Smooth muscle cell (in vitro differentiated cells): Measurements from ENCODE around the gene NEK5. TPM values are rescaled to one million over a fixed set of nuclear protein-coding genes. Genes with fewer than 3 reads are reported as not detected.
A peak's percentile ranks its signal among the peaks of the same experiment; 100 is the strongest.

Experiments
- DNase-seq: peaks from one replicate; lab custom pipeline; 2025; ENCODE audit not compliant: unreplicated experiment; lab: John Stamatoyannopoulos, UW
- H2AFZ ChIP-seq: fragments of 200-600 bp; sonication (generic); 2 replicates; pipeline ENCODE4 v1.6.0; 2016; ENCODE audit warnings: antibody characterized with exemption, low read depth, mild to moderate bottlenecking
- H3F3A ChIP-seq: fragments of 200-600 bp; sonication (generic); 2 replicates; pipeline ENCODE4 v1.6.0; 2017; ENCODE audit warnings: antibody characterized with exemption, low read depth
- H3K27ac ChIP-seq: fragments of 200-600 bp; sonication (generic); 2 replicates; pipeline ENCODE4 v1.5.1; 2016; ENCODE audit warnings: low read depth, mild to moderate bottlenecking
- H3K27me3 ChIP-seq: fragments of 200-600 bp; sonication (generic); 2 replicates; pipeline ENCODE4 v1.6.1; 2016; ENCODE audit warnings: low read depth, mild to moderate bottlenecking
- H3K36me3 ChIP-seq: fragments of 200-600 bp; sonication (generic); 2 replicates; pipeline ENCODE4 v1.5.1; 2016; ENCODE audit warnings: low read depth
- H3K4me1 ChIP-seq: fragments of 200-600 bp; sonication (generic); 2 replicates; pipeline ENCODE4 v1.5.1; 2016; ENCODE audit warnings: low read depth
- H3K4me2 ChIP-seq: fragments of 200-600 bp; sonication (generic); 2 replicates; pipeline ENCODE4 v1.6.0; 2016; ENCODE audit warnings: mild to moderate bottlenecking
- H3K4me3 ChIP-seq: fragments of 200-600 bp; sonication (generic); 2 replicates; pipeline ENCODE4 v1.5.1; 2016; ENCODE audit warnings: mild to moderate bottlenecking
- H3K79me2 ChIP-seq: fragments of 200-600 bp; sonication (generic); 2 replicates; pipeline ENCODE4 v1.6.0; 2016; ENCODE audit warnings: low read depth, mild to moderate bottlenecking
- H3K9ac ChIP-seq: fragments of 200-600 bp; sonication (generic); 2 replicates; pipeline ENCODE4 v1.6.0; 2016; ENCODE audit warnings: low read depth
- H3K9me3 ChIP-seq: fragments of 200-600 bp; sonication (generic); replicated peaks from 2 replicates; pipeline ENCODE4 v1.5.1; 2016; ENCODE audit warnings: low read depth
- H4K20me1 ChIP-seq: fragments of 200-600 bp; sonication (generic); 2 replicates; pipeline ENCODE4 v1.6.0; 2016; ENCODE audit warnings: low read depth
- WGBS: methylation state at CpG from one replicate; pipeline ENCODE4 v1.1.7; 2016; ENCODE audit warnings: low lambda C conversion rate; 5-methylcytosine and 5-hydroxymethylcytosine counted together
- polyA plus RNA-seq: library from polyadenylated mRNA; unstranded; fragments of >200 nt; fragmentation: Nextera tagmentation; extraction: Ambion mirVana; gene quantifications from 2 replicates; pipeline ENCODE4 v1.2.1, GENCODE V29; 2016
- total RNA-seq: library from RNA; depleted of rRNA; stranded (reverse); fragments of >200 nt; gene quantifications from 2 replicates; pipeline ENCODE4 v1.2.3, GENCODE V29; 2014
- TF ChIP-seq, protein P1 (sequence below): fragments of 200-600 bp; sonication (generic); IDR thresholded peaks from 2 replicates; pipeline ENCODE4 v1.5.1; 2017; ENCODE audit warnings: borderline replicate concordance, mild to moderate bottlenecking, antibody characterized with exemption; ENCODE audit not compliant: insufficient read depth, poor library complexity, severe bottlenecking

The NEK5 gene
- total and polyA plus RNA-seq, 2 experiments from 2014 or later: 0.04 to 0.29 TPM

DNA sequence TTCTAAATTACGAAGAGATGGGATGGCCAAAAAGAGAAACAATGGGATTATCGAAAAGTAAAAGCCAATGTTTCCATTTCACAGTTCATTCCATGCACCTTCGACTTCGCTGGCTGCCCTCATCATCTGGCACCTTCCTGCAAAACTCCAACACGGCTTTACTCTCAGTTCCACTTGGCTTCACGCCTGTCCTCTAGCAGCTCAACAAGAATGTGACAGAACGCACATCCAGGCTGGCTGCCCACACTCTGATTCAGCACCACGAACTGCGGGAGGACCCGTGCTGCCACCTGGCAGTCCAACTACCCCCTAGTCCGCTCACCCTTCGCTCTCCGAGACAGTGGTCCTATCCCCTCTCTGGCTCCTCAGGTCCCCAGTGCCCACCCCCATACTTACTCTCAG lies 129.4 kb downstream of the NEK5 start:
- Histone ChIP-seq H2AFZ (no peak overlapping the region), H3K36me3 (no peaks in the 10 kb centered on the region), H3K4me3 (no peak overlapping the region), H3K79me2 (peaks cover 93% of the 10 kb centered on the region), H3F3A (no peaks in the 10 kb centered on the region), H3K4me2 (peak overlapping the region; percentile 64), H3K9me3 (no peaks in the 10 kb centered on the region), H3K9ac (no peak overlapping the region), H3K27me3 (no peaks in the 10 kb centered on the region), H4K20me1 (peaks cover 73% of the 10 kb centered on the region), H3K4me1 (peaks cover 28% of the 10 kb centered on the region), H3K27ac (no peak overlapping the region)
- WGBS: 79% methylated on average over 13 of the region's 13 CpGs
- TF ChIP-seq, protein P1, sequence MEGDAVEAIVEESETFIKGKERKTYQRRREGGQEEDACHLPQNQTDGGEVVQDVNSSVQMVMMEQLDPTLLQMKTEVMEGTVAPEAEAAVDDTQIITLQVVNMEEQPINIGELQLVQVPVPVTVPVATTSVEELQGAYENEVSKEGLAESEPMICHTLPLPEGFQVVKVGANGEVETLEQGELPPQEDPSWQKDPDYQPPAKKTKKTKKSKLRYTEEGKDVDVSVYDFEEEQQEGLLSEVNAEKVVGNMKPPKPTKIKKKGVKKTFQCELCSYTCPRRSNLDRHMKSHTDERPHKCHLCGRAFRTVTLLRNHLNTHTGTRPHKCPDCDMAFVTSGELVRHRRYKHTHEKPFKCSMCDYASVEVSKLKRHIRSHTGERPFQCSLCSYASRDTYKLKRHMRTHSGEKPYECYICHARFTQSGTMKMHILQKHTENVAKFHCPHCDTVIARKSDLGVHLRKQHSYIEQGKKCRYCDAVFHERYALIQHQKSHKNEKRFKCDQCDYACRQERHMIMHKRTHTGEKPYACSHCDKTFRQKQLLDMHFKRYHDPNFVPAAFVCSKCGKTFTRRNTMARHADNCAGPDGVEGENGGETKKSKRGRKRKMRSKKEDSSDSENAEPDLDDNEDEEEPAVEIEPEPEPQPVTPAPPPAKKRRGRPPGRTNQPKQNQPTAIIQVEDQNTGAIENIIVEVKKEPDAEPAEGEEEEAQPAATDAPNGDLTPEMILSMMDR: no peak
- no peak for DNase-seq

DNA sequence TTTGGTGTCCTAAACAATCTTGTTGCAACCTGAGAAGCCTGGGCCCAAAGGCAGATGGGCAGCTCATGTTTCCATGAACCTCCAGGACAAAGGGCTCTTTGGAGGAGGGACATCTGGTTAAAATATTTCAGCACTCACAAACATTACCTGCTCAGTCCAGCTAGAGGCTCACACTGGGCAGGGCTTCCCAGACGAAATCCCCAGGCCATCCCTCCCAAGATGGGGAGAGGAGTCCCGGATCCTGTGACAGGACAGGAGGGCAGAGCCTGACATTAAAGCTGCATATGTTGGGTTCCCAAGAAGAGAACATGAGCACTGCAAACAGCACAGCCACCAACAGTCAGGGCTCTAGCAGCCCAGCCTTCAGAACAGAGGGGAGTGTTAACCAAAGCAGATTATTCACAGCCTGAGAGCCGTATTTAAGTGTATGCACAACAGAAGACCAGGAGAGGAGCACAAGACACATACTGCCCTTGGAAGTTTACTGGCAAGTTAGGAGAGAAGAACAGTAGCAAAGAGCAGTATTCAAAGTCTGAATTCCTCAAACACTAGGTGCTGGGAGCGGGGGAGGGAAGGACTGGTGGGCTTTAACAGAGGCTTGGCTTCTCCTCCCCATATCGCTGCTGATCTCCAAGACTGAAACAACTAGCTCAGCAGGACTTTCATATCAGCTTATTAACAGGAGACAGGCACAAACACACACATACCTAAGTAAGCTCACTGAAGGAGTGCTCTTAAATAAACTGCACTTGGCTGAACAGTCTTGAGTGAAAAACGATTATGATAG lies 130.0 kb downstream of the NEK5 start:
- H3F3A ChIP-seq: no peaks in the 10 kb centered on the region
- no peaks in the 10 kb centered on the region for H3K36me3 ChIP-seq
- peak overlapping the region; percentile 64 for H3K4me2 ChIP-seq
- H3K27ac ChIP-seq: no peak overlapping the region
- H2AFZ ChIP-seq: no peak overlapping the region
- no peaks in the 10 kb centered on the region for H3K27me3 ChIP-seq
- TF ChIP-seq, protein P1: no peak
- peaks cover 93% of the 10 kb centered on the region for H3K79me2 ChIP-seq
- 55% methylated on average over 6 of the region's 6 CpGs for WGBS
- peaks cover 77% of the 10 kb centered on the region for H4K20me1 ChIP-seq
- no peaks in the 10 kb centered on the region for H3K9me3 ChIP-seq
- DNase-seq: no peak
- no peak overlapping the region for H3K4me3 ChIP-seq
- peaks cover 28% of the 10 kb centered on the region for H3K4me1 ChIP-seq
- H3K9ac ChIP-seq: no peak overlapping the region

DNA sequence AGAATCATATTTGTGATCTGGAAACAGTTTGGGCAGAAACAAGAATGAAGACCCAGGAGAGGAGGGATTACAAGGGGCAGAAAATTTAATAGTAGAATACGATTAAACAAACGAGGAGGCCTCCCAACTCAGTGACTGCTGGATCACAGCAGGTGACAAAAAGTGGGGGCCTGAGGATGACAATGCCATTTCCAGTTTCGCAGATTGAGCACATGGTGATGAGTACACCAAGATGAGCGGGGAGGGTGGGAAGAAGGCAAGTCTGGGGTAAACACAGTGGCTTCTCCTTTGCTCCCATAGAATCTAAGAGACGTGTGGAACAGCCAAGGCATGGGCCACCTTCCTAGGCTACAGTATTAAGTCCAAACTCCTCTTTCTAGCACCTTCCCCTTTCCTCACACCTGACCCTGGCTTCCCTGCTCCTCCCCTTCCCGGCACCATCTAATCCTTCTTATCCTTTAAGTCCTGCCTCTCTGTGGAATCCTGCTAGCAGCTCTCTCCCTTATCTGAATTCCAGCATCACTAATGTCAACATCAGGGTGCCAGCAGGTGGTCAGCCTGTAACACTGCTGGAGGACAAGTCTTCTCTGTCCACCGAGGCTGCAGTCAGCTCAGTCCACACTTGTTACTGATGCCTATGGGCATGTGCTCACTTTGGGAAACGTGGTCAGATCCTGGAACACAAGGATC lies 131.1 kb downstream of the NEK5 start:
- Histone ChIP-seq H3K9me3 (no peaks in the 10 kb centered on the region), H3K79me2 (peaks cover 92% of the 10 kb centered on the region), H4K20me1 (peaks cover 86% of the 10 kb centered on the region), H3K9ac (no peak overlapping the region), H3K4me1 (peaks cover 28% of the 10 kb centered on the region), H3K27ac (no peak overlapping the region), H2AFZ (no peak overlapping the region), H3K4me2 (no peak overlapping the region), H3F3A (no peaks in the 10 kb centered on the region), H3K27me3 (no peaks in the 10 kb centered on the region), H3K36me3 (no peaks in the 10 kb centered on the region), H3K4me3 (no peak overlapping the region)
- DNase-seq: no peak
- TF ChIP-seq, protein P1: no peak
- WGBS: 74% methylated on average over 8 of the region's 8 CpGs

DNA sequence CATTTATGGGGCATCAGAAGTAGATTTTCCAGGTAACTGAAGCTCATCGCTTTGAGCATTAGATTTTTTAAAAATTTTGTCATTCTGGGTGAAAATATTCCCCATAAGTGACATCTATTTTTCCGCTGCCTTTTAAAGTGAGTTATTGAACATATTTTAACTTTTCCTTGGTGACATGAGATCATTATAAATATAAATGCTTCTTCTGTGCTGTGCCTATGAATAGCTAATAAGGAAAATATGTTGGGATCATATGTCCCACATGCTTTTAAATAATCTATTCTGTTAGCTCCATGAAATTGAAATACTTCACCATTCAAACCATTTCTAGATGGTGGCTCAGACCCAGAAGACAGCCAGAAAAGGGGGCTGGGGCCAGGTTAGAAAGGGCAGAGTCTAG lies 131.7 kb downstream of the NEK5 start:
- H3K27me3 ChIP-seq: no peaks in the 10 kb centered on the region
- 97% methylated on average over 2 of the region's 2 CpGs for WGBS

More for the DNA sequence above, 131.7 kb downstream of the NEK5 start:
- no peak overlapping the region for H3K27ac ChIP-seq
- TF ChIP-seq, protein P1: no peak
- H2AFZ ChIP-seq: no peak overlapping the region
- no peaks in the 10 kb centered on the region for H3F3A ChIP-seq
- no peak overlapping the region for H3K4me3 ChIP-seq
- H3K36me3 ChIP-seq: no peaks in the 10 kb centered on the region
- H3K4me1 ChIP-seq: peaks cover 28% of the 10 kb centered on the region
- peaks cover 94% of the 10 kb centered on the region for H3K79me2 ChIP-seq
- peaks cover 86% of the 10 kb centered on the region for H4K20me1 ChIP-seq
- DNase-seq: no peak
- H3K9ac ChIP-seq: no peak overlapping the region
- H3K9me3 ChIP-seq: no peaks in the 10 kb centered on the region
- H3K4me2 ChIP-seq: no peak overlapping the region
